Measurements from ENCODE around the gene CCM2.
"Not testable (repeated sequence)": the region's sequence is repeated elsewhere in the genome, so short reads cannot be mapped to it uniquely, and the experiment has no call there.

CCM2 gene

DNA sequence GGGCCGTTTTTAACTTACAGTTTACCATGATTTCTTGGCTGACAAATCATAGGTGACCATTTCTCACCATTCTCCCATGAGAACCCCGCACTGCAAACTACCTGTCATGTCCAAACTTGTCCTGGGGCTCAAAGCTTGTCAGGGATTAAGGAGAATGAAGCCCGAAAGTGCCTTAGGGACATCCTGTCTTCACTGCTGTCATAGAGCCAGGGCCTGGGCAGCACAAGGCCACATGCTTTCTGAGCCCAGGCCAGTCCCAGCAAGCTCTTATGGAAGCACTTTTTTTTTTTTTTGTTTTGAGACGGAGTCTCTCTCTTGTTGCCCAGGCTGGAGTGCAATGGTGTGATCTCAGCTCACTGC lies 33.9 kb downstream of the CCM2 start:
- ChIA-PET POLR2A (no interaction called here), CTCF (interaction anchor here (0.9 to 1.7 kb wide), 4 partner anchors 10 to 60 kb away, joined by 3 to 5 read pairs (median 4); no protein-coding TSS in a partner anchor)
- no peak for DNase-seq (ENCODE audit: extremely low spot score)
- no peak for TF ChIP-seq CTCF (IDR thresholded peaks at IDR 0.05; ENCODE audit: control extremely low read depth, extremely low read depth, low read depth, missing control alignments)

DNA sequence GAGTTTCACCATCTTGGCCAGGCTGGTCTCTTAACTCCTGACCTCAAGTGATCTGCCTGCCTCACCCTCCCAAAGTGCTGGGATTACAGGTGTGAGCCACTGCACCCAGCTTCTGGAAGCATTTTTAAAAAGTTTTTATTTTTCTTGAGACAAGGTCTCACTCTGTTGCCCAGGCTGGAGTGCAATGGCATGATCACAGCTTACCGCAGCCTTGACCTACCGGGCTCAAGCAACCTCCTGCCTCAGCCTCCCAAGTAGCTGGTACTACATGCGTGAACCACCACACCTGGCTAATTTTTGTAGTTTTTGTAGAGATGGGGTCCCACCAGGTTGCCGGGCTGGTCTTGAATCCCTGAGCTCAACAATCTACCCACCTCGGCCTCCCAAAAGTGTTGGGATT lies 34.7 kb downstream of the CCM2 start:
- DNase-seq (ENCODE audit: extremely low spot score); POLR2A ChIA-PET: not testable (repeated sequence)
- CTCF ChIA-PET: interaction anchor here (0.9 to 1.8 kb wide), 5 partner anchors 12 to 61 kb away, joined by 3 to 5 read pairs (median 3); no protein-coding TSS in a partner anchor

DNA sequence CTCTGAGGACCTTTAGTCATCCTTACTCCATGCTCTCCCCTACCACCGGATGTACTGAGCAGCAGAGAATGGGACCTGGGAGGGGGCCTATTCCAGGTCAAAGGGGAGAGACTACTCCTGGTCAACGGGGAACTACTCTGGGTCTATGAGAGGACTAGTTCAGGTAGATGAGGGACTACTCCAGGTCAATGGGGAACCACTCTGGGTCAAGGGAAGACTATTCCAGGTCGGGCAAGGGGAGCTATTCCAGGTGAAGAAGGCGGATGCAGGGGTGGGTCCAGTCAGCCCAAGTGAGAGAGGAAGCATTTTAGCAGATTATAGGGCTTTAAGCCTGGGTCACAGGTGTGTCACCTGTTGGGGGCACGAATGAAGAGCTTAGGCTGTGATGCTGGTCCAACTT lies 35.4 kb downstream of the CCM2 start:
- no peak for DNase-seq (ENCODE audit: extremely low spot score)
- CTCF ChIA-PET: interaction anchor here (0.7 to 1.8 kb wide), 7 partner anchors 8 to 75 kb away, joined by 3 to 5 read pairs (median 4); no protein-coding TSS in a partner anchor
- no peak for TF ChIP-seq CTCF (IDR thresholded peaks at IDR 0.05; ENCODE audit: control extremely low read depth, extremely low read depth, low read depth, missing control alignments)
- POLR2A ChIA-PET: no interaction called here

- no peak for DNase-seq (ENCODE audit: extremely low spot score)
- POLR2A ChIA-PET: interaction anchor here (1.2 kb wide), 1 partner anchor 53 kb away, joined by 3 read pairs; no protein-coding TSS in a partner anchor
- CTCF ChIA-PET: interaction anchor here (0.7 to 1.8 kb wide), 7 partner anchors 8 to 75 kb away, joined by 3 to 5 read pairs (median 4); no protein-coding TSS in a partner anchor
- no peak for TF ChIP-seq CTCF (IDR thresholded peaks at IDR 0.05; ENCODE audit: control extremely low read depth, extremely low read depth, low read depth, missing control alignments)
Measured at GRCh38 chr7:45035893-45036292, 35.9 kb downstream of the CCM2 start.

DNA sequence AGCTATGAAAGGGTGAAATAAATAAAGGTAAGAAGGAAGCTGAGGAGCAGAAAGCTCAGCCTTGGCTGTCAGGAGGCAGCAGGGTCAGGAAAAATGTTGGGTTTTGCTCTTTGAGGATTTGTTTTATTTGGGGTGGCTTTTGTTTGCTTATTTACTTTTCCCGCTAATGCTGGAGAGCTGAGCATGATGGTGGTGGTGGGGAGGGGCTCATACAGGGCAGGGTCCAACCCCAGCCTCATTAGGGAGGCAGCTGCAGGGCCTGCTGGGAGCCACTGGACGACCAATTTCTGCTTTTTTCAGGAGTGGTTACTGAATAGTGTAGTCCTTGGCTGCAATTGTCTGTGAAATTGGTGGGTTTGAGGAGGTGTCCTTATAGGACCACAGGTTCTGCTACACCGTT lies 36.3 kb downstream of the CCM2 start:
- ChIA-PET CTCF (interaction anchor here (1.1 to 1.5 kb wide), 6 partner anchors 9 to 74 kb away, joined by 3 to 8 read pairs (median 4); no protein-coding TSS in a partner anchor), POLR2A (interaction anchor here (1.2 kb wide), 1 partner anchor 53 kb away, joined by 3 read pairs; no protein-coding TSS in a partner anchor)
- no peak for TF ChIP-seq CTCF (IDR thresholded peaks at IDR 0.05; ENCODE audit: control extremely low read depth, extremely low read depth, low read depth, missing control alignments)
- no peak for DNase-seq (ENCODE audit: extremely low spot score)

- no peak for TF ChIP-seq CTCF (IDR thresholded peaks at IDR 0.05; ENCODE audit: control extremely low read depth, extremely low read depth, low read depth, missing control alignments)
- DNase-seq (ENCODE audit: extremely low spot score): no peak
- ChIA-PET POLR2A (interaction anchor here (1.2 kb wide), 1 partner anchor 54 kb away, joined by 3 read pairs; no protein-coding TSS in a partner anchor), CTCF (interaction anchor here (1.1 to 1.5 kb wide), 4 partner anchors 9 to 63 kb away, joined by 3 to 8 read pairs (median 5); no protein-coding TSS in a partner anchor)
Measured at GRCh38 chr7:45036796-45037195, 36.8 kb downstream of the CCM2 start.

GRCh38 chr7:45037876-45038275 lies 37.9 kb downstream of the CCM2 start:
- TF ChIP-seq CTCF (IDR thresholded peaks at IDR 0.05; ENCODE audit: control extremely low read depth, extremely low read depth, low read depth, missing control alignments): no peak
- ChIA-PET POLR2A (interaction anchor here (0.6 to 0.7 kb wide), 2 partner anchors 30 to 35 kb away, joined by 4 to 9 read pairs; no protein-coding TSS in a partner anchor), CTCF (interaction anchor here (1.5 kb wide), 1 partner anchor 10 kb away, joined by 8 read pairs; no protein-coding TSS in a partner anchor)
- DNase-seq (ENCODE audit: extremely low spot score): no peak
